OCI-LY7 (cell line): ENCODE data around the gene PRMT5. TPM values are rescaled to one million over a fixed set of nuclear protein-coding genes. Genes with fewer than 3 reads are reported as not detected.

Experiments
- BruUV-seq: library from RNA; stranded (reverse); fragments of 400-500 nt; replicated peaks from 2 replicates; lab custom pipeline; 2021; lab: Mats Ljungman, UMichigan
- CTCF ChIA-PET: fragments of 300-600 bp; sonication (Branson Sonifier 250); formaldehyde crosslinking; loops from one replicate; lab custom pipeline; 2022; ENCODE audit warnings: antibody characterized with exemption; ENCODE audit not compliant: unreplicated experiment; lab: Charles Lee
- POLR2A ChIA-PET: fragments of 300-600 bp; sonication (Branson Sonifier 250); formaldehyde crosslinking; loops from one replicate; lab custom pipeline; 2022; ENCODE audit warnings: antibody characterized with exemption; lab: Charles Lee
- DNase-seq: peaks from one replicate; pipeline ENCODE4 v3.0.0-alpha.2; 2015; ENCODE audit warnings: low spot score
- H2AFZ ChIP-seq: fragments of 200-600 bp; sonication (generic), shearing (Covaris generic); 2 replicates; pipeline ENCODE4 v1.6.1; 2014; ENCODE audit warnings: mild to moderate bottlenecking, antibody characterized with exemption, low read length, moderate library complexity
- H3K27ac ChIP-seq: fragments of 200-600 bp; sonication (generic); 2 replicates; pipeline ENCODE4 v1.5.1; 2014; ENCODE audit warnings: mixed run types, low read depth, mild to moderate bottlenecking, moderate library complexity, low read length, inconsistent platforms; ENCODE audit not compliant: poor library complexity, severe bottlenecking
- H3K36me3 ChIP-seq: fragments of 200-600 bp; sonication (generic); 2 replicates; pipeline ENCODE4 v1.6.1; 2014; ENCODE audit warnings: mild to moderate bottlenecking, antibody characterized with exemption, low read length, moderate library complexity, mixed read lengths; ENCODE audit not compliant: insufficient read depth
- H3K4me1 ChIP-seq: fragments of 200-600 bp; sonication (generic); 2 replicates; pipeline ENCODE4 v1.5.1; 2014; ENCODE audit warnings: mild to moderate bottlenecking, low read length; ENCODE audit not compliant: insufficient read depth, poor library complexity, severe bottlenecking
- H3K4me2 ChIP-seq: fragments of 200-600 bp; sonication (generic); 2 replicates; pipeline ENCODE4 v1.6.1; 2014; ENCODE audit warnings: mild to moderate bottlenecking, low read length
- H3K4me3 ChIP-seq: fragments of 200-600 bp; sonication (generic); 2 replicates; pipeline ENCODE4 v1.5.1; 2014; ENCODE audit warnings: mild to moderate bottlenecking, low read depth, low read length; ENCODE audit not compliant: poor library complexity, severe bottlenecking
- H3K79me2 ChIP-seq: fragments of 200-600 bp; sonication (generic); 2 replicates; pipeline ENCODE4 v1.6.1; 2016; ENCODE audit warnings: low read depth, mild to moderate bottlenecking, low read length, moderate library complexity, mixed read lengths; ENCODE audit not compliant: insufficient read depth
- H3K9me2 ChIP-seq: fragments of 200-600 bp; sonication (generic); 2 replicates; pipeline ENCODE4 v1.6.1; 2016; ENCODE audit warnings: mild to moderate bottlenecking, low read length, mixed read lengths; ENCODE audit not compliant: insufficient read depth
- H3K9me3 ChIP-seq: fragments of 200-600 bp; sonication (generic); 2 replicates; pipeline ENCODE4 v1.6.1; 2014; ENCODE audit warnings: mild to moderate bottlenecking, mixed run types, low read length, mixed read lengths
- H4K20me1 ChIP-seq: fragments of 200-600 bp; sonication (generic); 2 replicates; pipeline ENCODE4 v1.6.1; 2014; ENCODE audit warnings: mild to moderate bottlenecking, antibody characterized with exemption, low read length, moderate library complexity, mixed read lengths; ENCODE audit not compliant: insufficient read depth
- CTCF ChIP-seq: fragments of 200-600 bp; sonication (generic); conservative IDR thresholded peaks from 2 replicates; pipeline ENCODE4 v1.5.1; 2014; ENCODE audit warnings: mild to moderate bottlenecking, antibody characterized with exemption, low read length, moderate library complexity, mixed read lengths
- EZH2phosphoT487 ChIP-seq: fragments of 200-600 bp; sonication (generic); IDR thresholded peaks from 2 replicates; pipeline ENCODE4 v1.6.1; 2018; ENCODE audit warnings: low read depth, borderline replicate concordance, mild to moderate bottlenecking, mixed run types, antibody characterized with exemption, low read length, moderate library complexity, mixed read lengths
- intact Hi-C: fragments of 100-400 bp; cut with micrococcal nuclease; formaldehyde crosslinking; loops from one replicate; pipeline ENCODE4 v1.10.0; 2022; ENCODE audit not compliant: unreplicated experiment
- total RNA-seq, 2 experiments: library from RNA; depleted of rRNA in 1 of 2; stranded (reverse); fragments of >200 nt in 1 of 2; shearing (Covaris generic) in 1 of 2; gene quantifications; 2 replicates each; pipeline ENCODE4 v1.2.3, GENCODE V29; 2014 to 2022

PRMT5 gene
- total RNA-seq, 2 experiments from 2014 or later, result 93.1 to 135 TPM

- no peak for DNase-seq
- no TSS peak for BruUV-seq
Measured at GRCh38 chr14:22896760-22897159, 32.4 kb downstream of the PRMT5 start.

GRCh38 chr14:22896356-22896755 lies 32.8 kb downstream of the PRMT5 start:
- CTCF ChIA-PET, result interaction anchor here (0.6 to 0.9 kb wide), 2 partner anchors 14 to 99 kb away, joined by 3 to 4 read pairs; no protein-coding TSS in a partner anchor
- intact Hi-C loops, result no loop called here
- POLR2A ChIA-PET, result interaction anchor here (1.0 to 1.3 kb wide), 5 partner anchors 13 to 41 kb away, joined by 3 to 5 read pairs (median 4); partner anchors contain the start of genes LRP10, RBM23 and REM2

More at GRCh38 chr14:22896760-22897159, 32.4 kb downstream of the PRMT5 start:
- H3K36me3 ChIP-seq, result peaks cover 36% of the 10 kb centered on the region
- H3K79me2 ChIP-seq, result no peaks in the 10 kb centered on the region
- no peaks in the 10 kb centered on the region for H3K9me3 ChIP-seq
- H3K4me2 ChIP-seq, result no peak overlapping the region
- no peaks in the 10 kb centered on the region for H3K9me2 ChIP-seq
- H3K4me3 ChIP-seq, result no peak overlapping the region
- ChIA-PET POLR2A (interaction anchor here (1.0 to 1.2 kb wide), 4 partner anchors 13 to 41 kb away, joined by 3 to 5 read pairs (median 4); partner anchors contain the start of genes RBM23 and REM2), CTCF (interaction anchor here (0.7 to 0.9 kb wide), 2 partner anchors 11 to 15 kb away, joined by 3 read pairs; no protein-coding TSS in a partner anchor)
- intact Hi-C loops, result no loop called here
- H2AFZ ChIP-seq, result no peak overlapping the region
- no peak for TF ChIP-seq EZH2phosphoT487
- TF ChIP-seq CTCF, result no peak
- H4K20me1 ChIP-seq, result no peaks in the 10 kb centered on the region
- H3K27ac ChIP-seq, result no peak overlapping the region
- peaks cover 35% of the 10 kb centered on the region for H3K4me1 ChIP-seq

More at GRCh38 chr14:22896356-22896755, 32.8 kb downstream of the PRMT5 start:
- Histone ChIP-seq H4K20me1 (no peaks in the 10 kb centered on the region), H3K9me2 (no peaks in the 10 kb centered on the region), H3K4me1 (peaks cover 35% of the 10 kb centered on the region), H3K36me3 (peaks cover 32% of the 10 kb centered on the region), H3K27ac (no peak overlapping the region), H2AFZ (no peak overlapping the region), H3K4me2 (no peak overlapping the region), H3K4me3 (no peak overlapping the region), H3K9me3 (no peaks in the 10 kb centered on the region), H3K79me2 (no peaks in the 10 kb centered on the region)
- no peak for TF ChIP-seq EZH2phosphoT487
- TF ChIP-seq CTCF, result no peak
- no peak for DNase-seq
- no TSS peak for BruUV-seq
